ENCODE data around the gene JPH3.

JPH3 gene

GRCh38 chr16:87688876-87689815 is 86.8 kb downstream of the JPH3 start:
- Mint-ChIP-seq H3K27ac (no peak overlapping the region), H3K4me3 (no peak overlapping the region), H3K27me3 (ENCODE audit: low read depth) (no peaks in the 10 kb centered on the region), H3K4me1 (ENCODE audit: low read depth) (no peaks in the 10 kb centered on the region), H3K36me3 (ENCODE audit: low read depth) (no peaks in the 10 kb centered on the region), H3K9me3 (no peaks in the 10 kb centered on the region)

- Mint-ChIP-seq H3K27ac (no peak overlapping the region), H3K27me3 (ENCODE audit: low read depth) (no peaks in the 10 kb centered on the region), H3K4me3 (no peak overlapping the region), H3K36me3 (ENCODE audit: low read depth) (peaks cover 3% of the 10 kb centered on the region), H3K9me3 (no peaks in the 10 kb centered on the region), H3K4me1 (ENCODE audit: low read depth) (no peaks in the 10 kb centered on the region)
Observed at GRCh38 chr16:87689956-87690465, 87.7 kb downstream of the JPH3 start.

GRCh38 chr16:87690911-87691685 is 88.8 kb downstream of the JPH3 start:
- H3K4me3 Mint-ChIP-seq = no peak overlapping the region
- H3K9me3 Mint-ChIP-seq = no peaks in the 10 kb centered on the region
- no peak overlapping the region for H3K27ac Mint-ChIP-seq
- H3K36me3 Mint-ChIP-seq (ENCODE audit: low read depth) = peaks cover 4% of the 10 kb centered on the region
- no peaks in the 10 kb centered on the region for H3K27me3 Mint-ChIP-seq (ENCODE audit: low read depth)
- no peaks in the 10 kb centered on the region for H3K4me1 Mint-ChIP-seq (ENCODE audit: low read depth)

GRCh38 chr16:87691686-87692079 is 89.4 kb downstream of the JPH3 start:
- no peak overlapping the region for H3K4me3 Mint-ChIP-seq
- H3K4me1 Mint-ChIP-seq (ENCODE audit: low read depth) = no peaks in the 10 kb centered on the region
- H3K27me3 Mint-ChIP-seq (ENCODE audit: low read depth) = no peaks in the 10 kb centered on the region
- H3K27ac Mint-ChIP-seq = no peak overlapping the region
- H3K36me3 Mint-ChIP-seq (ENCODE audit: low read depth) = peaks cover 4% of the 10 kb centered on the region
- H3K9me3 Mint-ChIP-seq = no peaks in the 10 kb centered on the region

- Mint-ChIP-seq H3K9me3 (no peaks in the 10 kb centered on the region), H3K4me1 (ENCODE audit: low read depth) (no peaks in the 10 kb centered on the region), H3K27me3 (ENCODE audit: low read depth) (no peaks in the 10 kb centered on the region), H3K27ac (no peak overlapping the region), H3K4me3 (no peak overlapping the region), H3K36me3 (ENCODE audit: low read depth) (peaks cover 4% of the 10 kb centered on the region)
Observed at GRCh38 chr16:87692176-87692575, 89.9 kb downstream of the JPH3 start.

- no peaks in the 10 kb centered on the region for H3K27me3 Mint-ChIP-seq (ENCODE audit: low read depth)
- H3K27ac Mint-ChIP-seq = no peak overlapping the region
- H3K36me3 Mint-ChIP-seq (ENCODE audit: low read depth) = peaks cover 4% of the 10 kb centered on the region
- H3K4me1 Mint-ChIP-seq (ENCODE audit: low read depth) = peaks cover 3% of the 10 kb centered on the region
- H3K9me3 Mint-ChIP-seq = no peaks in the 10 kb centered on the region
- no peak overlapping the region for H3K4me3 Mint-ChIP-seq
Observed at GRCh38 chr16:87692756-87693155, 90.4 kb downstream of the JPH3 start.

- Mint-ChIP-seq H3K4me1 (ENCODE audit: low read depth) (peaks cover 9% of the 10 kb centered on the region), H3K27me3 (ENCODE audit: low read depth) (no peaks in the 10 kb centered on the region), H3K27ac (no peak overlapping the region), H3K9me3 (no peaks in the 10 kb centered on the region), H3K4me3 (no peak overlapping the region), H3K36me3 (ENCODE audit: low read depth) (peaks cover 4% of the 10 kb centered on the region)
Observed at GRCh38 chr16:87693827-87694226, 91.5 kb downstream of the JPH3 start.

- H3K27ac Mint-ChIP-seq = no peak overlapping the region
- H3K27me3 Mint-ChIP-seq (ENCODE audit: low read depth) = no peaks in the 10 kb centered on the region
- peaks cover 4% of the 10 kb centered on the region for H3K36me3 Mint-ChIP-seq (ENCODE audit: low read depth)
- no peaks in the 10 kb centered on the region for H3K9me3 Mint-ChIP-seq
- H3K4me3 Mint-ChIP-seq = no peak overlapping the region
- H3K4me1 Mint-ChIP-seq (ENCODE audit: low read depth) = peaks cover 9% of the 10 kb centered on the region
Observed at GRCh38 chr16:87694441-87695125, 92.3 kb downstream of the JPH3 start.

- Mint-ChIP-seq H3K27ac (no peak overlapping the region), H3K4me1 (ENCODE audit: low read depth) (peaks cover 9% of the 10 kb centered on the region), H3K9me3 (no peaks in the 10 kb centered on the region), H3K4me3 (no peak overlapping the region), H3K27me3 (ENCODE audit: low read depth) (no peaks in the 10 kb centered on the region), H3K36me3 (ENCODE audit: low read depth) (peaks cover 4% of the 10 kb centered on the region)
Observed at GRCh38 chr16:87695534-87695933, 93.2 kb downstream of the JPH3 start.

GRCh38 chr16:87696726-87697125 is 94.4 kb downstream of the JPH3 start:
- H3K27me3 Mint-ChIP-seq (ENCODE audit: low read depth) = no peaks in the 10 kb centered on the region
- H3K4me3 Mint-ChIP-seq = no peak overlapping the region
- H3K4me1 Mint-ChIP-seq (ENCODE audit: low read depth) = peaks cover 15% of the 10 kb centered on the region
- H3K36me3 Mint-ChIP-seq (ENCODE audit: low read depth) = peaks cover 6% of the 10 kb centered on the region
- H3K27ac Mint-ChIP-seq = no peak overlapping the region
- no peaks in the 10 kb centered on the region for H3K9me3 Mint-ChIP-seq

GRCh38 chr16:87697256-87697655 is 94.9 kb downstream of the JPH3 start:
- H3K36me3 Mint-ChIP-seq (ENCODE audit: low read depth) = peaks cover 7% of the 10 kb centered on the region
- H3K4me1 Mint-ChIP-seq (ENCODE audit: low read depth) = peaks cover 18% of the 10 kb centered on the region
- H3K27ac Mint-ChIP-seq = no peak overlapping the region

GRCh38 chr16:87697792-87698191 is 95.5 kb downstream of the JPH3 start:
- Mint-ChIP-seq H3K27ac (peak overlapping the region; percentile 69), H3K9me3 (no peaks in the 10 kb centered on the region), H3K4me1 (ENCODE audit: low read depth) (peaks cover 23% of the 10 kb centered on the region), H3K36me3 (ENCODE audit: low read depth) (peaks cover 7% of the 10 kb centered on the region), H3K4me3 (no peak overlapping the region), H3K27me3 (ENCODE audit: low read depth) (no peaks in the 10 kb centered on the region)

More at GRCh38 chr16:87697256-87697655, 94.9 kb downstream of the JPH3 start:
- no peak overlapping the region for H3K4me3 Mint-ChIP-seq
- H3K27me3 Mint-ChIP-seq (ENCODE audit: low read depth) = no peaks in the 10 kb centered on the region
- H3K9me3 Mint-ChIP-seq = no peaks in the 10 kb centered on the region

GRCh38 chr16:87698241-87698640 is 95.9 kb downstream of the JPH3 start:
- peak overlapping the region; percentile 69 for H3K27ac Mint-ChIP-seq

GRCh38 chr16:87698676-87699199 is 96.4 kb downstream of the JPH3 start:
- Mint-ChIP-seq H3K9me3 (no peaks in the 10 kb centered on the region), H3K36me3 (ENCODE audit: low read depth) (peaks cover 13% of the 10 kb centered on the region), H3K27me3 (ENCODE audit: low read depth) (no peaks in the 10 kb centered on the region), H3K4me3 (peak overlapping the region; percentile 27), H3K4me1 (ENCODE audit: low read depth) (peaks cover 29% of the 10 kb centered on the region), H3K27ac (peak overlapping the region; percentile 69)

More at GRCh38 chr16:87698241-87698640, 95.9 kb downstream of the JPH3 start:
- Mint-ChIP-seq H3K4me1 (ENCODE audit: low read depth) (peaks cover 26% of the 10 kb centered on the region), H3K9me3 (no peaks in the 10 kb centered on the region), H3K36me3 (ENCODE audit: low read depth) (peaks cover 11% of the 10 kb centered on the region), H3K27me3 (ENCODE audit: low read depth) (no peaks in the 10 kb centered on the region), H3K4me3 (peak overlapping the region; percentile 27)

Measured in T-helper 1 cell treated with Interleukin-12 subunit alpha and Interleukin-12 subunit beta and Interleukin-4 antibody, amounts not matched to agents 30 μg/mL and 1 μg/mL, for 36 hours (primary cell).